Testis (tissue), 3 donors: ENCODE data around the gene LRRC27. TPM values are rescaled to one million over a fixed set of nuclear protein-coding genes. Genes with fewer than 3 reads are reported as not detected.

ENCODE experiments used
- DNase-seq: peaks from one replicate; pipeline ENCODE4 v3.0.0-alpha.2; 2019
- H3K27ac ChIP-seq, 2 donors: fragments of 200-600 bp; sonication (generic); one replicate each; pipeline ENCODE4 v1.5.1; 2019
- H3K27me3 ChIP-seq: fragments of 200-600 bp; sonication (generic); one replicate; pipeline ENCODE4 v1.5.1; 2019
- H3K36me3 ChIP-seq: fragments of 200-600 bp; sonication (generic); one replicate; pipeline ENCODE4 v1.5.1; 2017; ENCODE audit warnings: low read depth; ENCODE audit errors: missing control alignments
- H3K4me1 ChIP-seq: fragments of 200-600 bp; sonication (generic); one replicate; pipeline ENCODE4 v1.5.1; 2019
- H3K4me3 ChIP-seq, 2 donors: fragments of 200-600 bp; sonication (generic); one replicate each; pipeline ENCODE4 v1.5.1; 2017 to 2019
- H3K9me3 ChIP-seq: fragments of 200-600 bp; sonication (generic); one replicate; pipeline ENCODE4 v1.5.1; 2017
- CTCF ChIP-seq, 3 experiments: fragments of 450-650 bp in 2 of 3; fragments of 200-600 bp in 1 of 3; sonication (generic) in 1 of 3; IDR thresholded peaks; one replicate each; pipeline ENCODE4 v1.5.1; 2016 to 2019; ENCODE audit warnings: antibody characterized with exemption in 3 of 3, mild to moderate bottlenecking in 2 of 3, moderate library complexity in 1 of 3
- POLR2A ChIP-seq: fragments of 450-650 bp; IDR thresholded peaks from one replicate; pipeline ENCODE4 v1.6.1; 2017; ENCODE audit warnings: antibody characterized with exemption, mild to moderate bottlenecking, moderate library complexity
- WGBS, 2 donors: methylation state at CpG; one replicate each; pipeline ENCODE4 v1.1.5; 2018; 5-methylcytosine and 5-hydroxymethylcytosine counted together
- intact Hi-C: fragments of 100-400 bp; cut with DNase I; formaldehyde crosslinking; loops from one replicate; pipeline ENCODE4 v1.15.1; 2023; ENCODE audit warnings: low total_unique reads
- polyA plus RNA-seq: library from polyadenylated mRNA; stranded (reverse); fragments of 350-450 nt; fragmentation: Illumina TruSeq; extraction: RNeasy Lipid Tissue Mini Kit (QIAGEN cat#74804); gene quantifications from one replicate; pipeline ENCODE4 v1.2.3, GENCODE V29; 2014; ENCODE audit warnings: low read depth, low replicate concordance; ENCODE audit not compliant: insufficient read depth
- total RNA-seq, 2 donors: library from RNA; depleted of rRNA; stranded (reverse); fragments of >200 nt; gene quantifications; one replicate each; pipeline ENCODE4 v1.2.3, GENCODE V29; 2016

The LRRC27 gene
- total and polyA plus RNA-seq, 3 donors from 2014 or later = 49.4 to 164 (median 110) TPM

DNA sequence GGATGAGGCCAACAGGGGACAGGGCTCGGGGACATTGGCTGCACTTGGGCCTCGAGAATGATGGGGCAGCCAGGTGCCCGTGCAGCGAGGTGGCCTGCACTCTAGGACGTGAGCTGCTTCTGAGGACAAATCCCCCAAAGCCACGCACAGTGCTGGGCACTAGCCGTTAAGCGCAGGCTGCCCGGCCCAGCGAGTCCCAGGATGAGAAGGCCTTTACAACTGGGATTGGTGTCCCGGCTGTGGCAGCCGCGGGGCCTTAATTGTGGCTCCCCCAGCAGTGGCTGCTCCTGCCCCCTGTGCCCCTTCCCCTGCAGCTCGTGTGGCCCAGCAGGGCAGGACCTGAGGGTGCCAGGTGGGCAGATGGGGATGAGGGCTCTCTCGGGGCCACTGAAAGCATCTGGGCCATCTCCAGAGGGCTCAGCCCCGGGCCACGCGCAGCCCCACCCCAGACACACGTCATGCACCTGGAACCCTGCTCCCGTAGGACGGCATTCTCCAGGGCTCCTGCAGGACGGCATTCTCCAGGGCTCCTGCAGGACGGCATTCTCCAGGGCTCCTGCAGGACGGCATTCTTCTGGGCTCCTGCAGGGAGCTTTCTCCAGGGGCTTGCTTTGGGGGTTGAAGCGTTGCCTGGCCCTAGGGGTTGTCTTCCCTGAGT lies 71.6 kb downstream of the LRRC27 start:
- no peaks in the 10 kb centered on the region for H3K36me3 ChIP-seq
- TF ChIP-seq POLR2A = no peak
- TF ChIP-seq CTCF (IDR thresholded peaks at IDR 0.05) = no peak
- H3K4me1 ChIP-seq = peaks cover 30% of the 10 kb centered on the region
- no peak overlapping the region for H3K4me3 ChIP-seq
- no peak overlapping the region for H3K27ac ChIP-seq
- H3K9me3 ChIP-seq = no peaks in the 10 kb centered on the region
- H3K27me3 ChIP-seq = no peaks in the 10 kb centered on the region
- intact Hi-C loops = no loop called here
- no peak for DNase-seq
- WGBS, 2 donors = 87 to 95% methylated on average over 10 to 25 of the region's 25 CpGs

- Histone ChIP-seq H3K27me3 (no peaks in the 10 kb centered on the region), H3K9me3 (no peaks in the 10 kb centered on the region), H3K4me1 (peaks cover 37% of the 10 kb centered on the region), H3K4me3 (no peak overlapping the region), H3K27ac (no peak overlapping the region), H3K36me3 (no peaks in the 10 kb centered on the region)
- DNase-seq = no peak
- intact Hi-C loops = no loop called here
- WGBS, 2 donors = 87 to 92% methylated on average over 13 to 32 of the region's 32 CpGs
- no peak for TF ChIP-seq POLR2A
- TF ChIP-seq CTCF (IDR thresholded peaks at IDR 0.05) = no peak
These were observed 72.3 kb downstream of the LRRC27 start for GRCh38 chr10:132404169-132404880.

DNA sequence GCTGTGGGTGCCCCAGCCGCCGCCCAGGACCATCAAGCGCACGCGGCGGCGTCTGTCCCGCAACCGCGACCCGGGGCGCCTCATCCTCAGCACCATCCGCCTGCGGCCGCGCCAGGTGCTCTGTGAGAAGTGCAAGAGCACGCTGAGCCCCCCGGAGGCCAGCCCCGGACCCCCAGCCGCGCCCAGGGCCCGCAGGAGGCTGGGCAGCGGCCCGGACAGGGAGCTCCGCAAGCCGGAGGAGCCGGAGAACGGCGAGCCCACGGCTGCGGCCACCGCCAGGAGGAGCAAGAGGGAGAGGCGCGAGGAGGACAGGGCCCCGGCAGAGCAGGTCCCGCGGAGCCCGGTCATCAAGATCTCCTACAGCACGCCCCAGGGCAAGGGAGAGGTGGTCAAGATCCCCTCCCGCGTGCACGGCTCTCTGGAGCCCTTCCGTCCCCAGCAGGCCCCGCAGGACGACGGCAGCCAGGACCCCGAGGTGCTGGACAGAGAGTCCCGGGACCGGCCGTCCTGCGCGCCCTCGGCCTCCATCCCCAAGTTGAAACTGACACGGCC lies 73.0 kb downstream of the LRRC27 start:
- Histone ChIP-seq H3K4me1 (peaks cover 42% of the 10 kb centered on the region), H3K27ac (no peak overlapping the region), H3K4me3 (no peak overlapping the region), H3K36me3 (no peaks in the 10 kb centered on the region), H3K27me3 (no peaks in the 10 kb centered on the region), H3K9me3 (no peaks in the 10 kb centered on the region)
- TF ChIP-seq CTCF (IDR thresholded peaks at IDR 0.05) (no peak), POLR2A (no peak)
- intact Hi-C loops = no loop called here
- DNase-seq = no peak
- 80 to 90% methylated on average over 19 to 51 of the region's 54 CpGs for WGBS, 2 donors

GRCh38 chr10:132405463-132405991 lies 73.5 kb downstream of the LRRC27 start:
- 95 to 96% methylated on average over 13 to 53 of the region's 53 CpGs for WGBS, 2 donors
- H3K36me3 ChIP-seq = no peaks in the 10 kb centered on the region
- no peak for TF ChIP-seq CTCF (IDR thresholded peaks at IDR 0.05)
- no peak for TF ChIP-seq POLR2A
- H3K9me3 ChIP-seq = no peaks in the 10 kb centered on the region
- no peak for DNase-seq
- no peak overlapping the region for H3K27ac ChIP-seq
- H3K27me3 ChIP-seq = no peaks in the 10 kb centered on the region
- intact Hi-C loops = no loop called here
- peaks cover 41% of the 10 kb centered on the region for H3K4me1 ChIP-seq
- no peak overlapping the region for H3K4me3 ChIP-seq
